DMS153 treated with DMSO at 0.1 percent for 48 hours (cell line): ENCODE measurements around the gene CSPG5.

Experiments
- DNase-seq: peaks from one replicate; lab custom pipeline; 2025; ENCODE audit not compliant: unreplicated experiment; lab: John Stamatoyannopoulos, UW

Gene CSPG5

GRCh38 chr3:47588587-47588986, 9.9 kb upstream of the CSPG5 start:
- DNase-seq, result no peak

- DNase-seq, result no peak
Measured at GRCh38 chr3:47588053-47588452, 9.4 kb upstream of the CSPG5 start.

- no peak for DNase-seq
Measured at GRCh38 chr3:47586746-47587145, 8.1 kb upstream of the CSPG5 start.

GRCh38 chr3:47583320-47584075, 4.8 kb upstream of the CSPG5 start:
- no peak for DNase-seq

- no peak for DNase-seq
Measured at GRCh38 chr3:47581835-47582234, 3.2 kb upstream of the CSPG5 start.

- no peak for DNase-seq
Measured at GRCh38 chr3:47581422-47581821, 2.8 kb upstream of the CSPG5 start.

- DNase-seq, result no peak
Measured at GRCh38 chr3:47580481-47580880, 1.8 kb upstream of the CSPG5 start.

GRCh38 chr3:47579875-47580274, 1.2 kb upstream of the CSPG5 start:
- DNase-seq, result no peak

GRCh38 chr3:47578119-47578632, 489 bp downstream of the CSPG5 start:
- no peak for DNase-seq

GRCh38 chr3:47577583-47578118, 1.0 kb downstream of the CSPG5 start:
- DNase-seq, result no peak

GRCh38 chr3:47573190-47574172, 5.2 kb downstream of the CSPG5 start:
- no peak for DNase-seq

- DNase-seq, result no peak
Measured at GRCh38 chr3:47571391-47572175, 7.1 kb downstream of the CSPG5 start.

GRCh38 chr3:47568901-47569300, 9.8 kb downstream of the CSPG5 start:
- no peak for DNase-seq

- no peak for DNase-seq
Measured at GRCh38 chr3:47567149-47567548, 11.5 kb downstream of the CSPG5 start.

GRCh38 chr3:47566667-47567066, 12.0 kb downstream of the CSPG5 start:
- no peak for DNase-seq

- DNase-seq, result no peak
Measured at GRCh38 chr3:47565734-47566550, 12.7 kb downstream of the CSPG5 start.

GRCh38 chr3:47556351-47556750, 22.3 kb downstream of the CSPG5 start:
- no peak for DNase-seq

GRCh38 chr3:47554335-47554734, 24.3 kb downstream of the CSPG5 start:
- no peak for DNase-seq

GRCh38 chr3:47553407-47553806, 25.3 kb downstream of the CSPG5 start:
- no peak for DNase-seq
